ENCODE data around the gene KBTBD6. TPM values are rescaled to one million over a fixed set of nuclear protein-coding genes. Genes with fewer than 3 reads are reported as not detected.
"Not testable (repeated sequence)": the region's sequence is repeated elsewhere in the genome, so short reads cannot be mapped to it uniquely, and the experiment has no call there.

KBTBD6 gene
- total RNA-seq, 1 experiment from 2014 or later = 8.2 TPM

- Mint-ChIP-seq H3K36me3 (ENCODE audit: insufficient read depth, unreplicated experiment) (no peaks in the 10 kb centered on the region), H3K27me3 (ENCODE audit: insufficient read depth, unreplicated experiment) (no peaks in the 10 kb centered on the region), H3K4me1 (ENCODE audit: insufficient read depth, unreplicated experiment) (peaks cover 5% of the 10 kb centered on the region), H3K27ac (ENCODE audit: low read depth, unreplicated experiment) (no peak overlapping the region), H3K9me3 (ENCODE audit: unreplicated experiment) (no peaks in the 10 kb centered on the region), H3K4me3 (ENCODE audit: unreplicated experiment) (no peak overlapping the region)
- no peak for DNase-seq (ENCODE audit: unreplicated experiment)
- ChIA-PET POLR2A (no interaction called here), CTCF (interaction anchor here (1.2 kb wide), 1 partner anchor 11 kb away, joined by 3 read pairs; no protein-coding TSS in a partner anchor)
- no TSS peak for BruUV-seq (replicated peaks)
- intact Hi-C loops (cut with micrococcal nuclease) = no loop called here
- TF ChIP-seq, protein P1, sequence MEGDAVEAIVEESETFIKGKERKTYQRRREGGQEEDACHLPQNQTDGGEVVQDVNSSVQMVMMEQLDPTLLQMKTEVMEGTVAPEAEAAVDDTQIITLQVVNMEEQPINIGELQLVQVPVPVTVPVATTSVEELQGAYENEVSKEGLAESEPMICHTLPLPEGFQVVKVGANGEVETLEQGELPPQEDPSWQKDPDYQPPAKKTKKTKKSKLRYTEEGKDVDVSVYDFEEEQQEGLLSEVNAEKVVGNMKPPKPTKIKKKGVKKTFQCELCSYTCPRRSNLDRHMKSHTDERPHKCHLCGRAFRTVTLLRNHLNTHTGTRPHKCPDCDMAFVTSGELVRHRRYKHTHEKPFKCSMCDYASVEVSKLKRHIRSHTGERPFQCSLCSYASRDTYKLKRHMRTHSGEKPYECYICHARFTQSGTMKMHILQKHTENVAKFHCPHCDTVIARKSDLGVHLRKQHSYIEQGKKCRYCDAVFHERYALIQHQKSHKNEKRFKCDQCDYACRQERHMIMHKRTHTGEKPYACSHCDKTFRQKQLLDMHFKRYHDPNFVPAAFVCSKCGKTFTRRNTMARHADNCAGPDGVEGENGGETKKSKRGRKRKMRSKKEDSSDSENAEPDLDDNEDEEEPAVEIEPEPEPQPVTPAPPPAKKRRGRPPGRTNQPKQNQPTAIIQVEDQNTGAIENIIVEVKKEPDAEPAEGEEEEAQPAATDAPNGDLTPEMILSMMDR (IDR thresholded peaks at IDR 0.05; ENCODE audit: unreplicated experiment) = no peak
Measured at GRCh38 chr13:41107584-41108014, 25.0 kb downstream of the KBTBD6 start.

GRCh38 chr13:41107104-41107571, 25.5 kb downstream of the KBTBD6 start:
- Mint-ChIP-seq H3K27ac (ENCODE audit: low read depth, unreplicated experiment) (no peak overlapping the region), H3K4me3 (ENCODE audit: unreplicated experiment) (no peak overlapping the region), H3K9me3 (ENCODE audit: unreplicated experiment) (no peaks in the 10 kb centered on the region), H3K27me3 (ENCODE audit: insufficient read depth, unreplicated experiment) (no peaks in the 10 kb centered on the region), H3K36me3 (ENCODE audit: insufficient read depth, unreplicated experiment) (no peaks in the 10 kb centered on the region), H3K4me1 (ENCODE audit: insufficient read depth, unreplicated experiment) (peaks cover 5% of the 10 kb centered on the region)
- no TSS peak for BruUV-seq (replicated peaks)
- intact Hi-C loops (cut with micrococcal nuclease) = no loop called here
- ChIA-PET CTCF (interaction anchor here (1.2 kb wide), 1 partner anchor 11 kb away, joined by 3 read pairs; no protein-coding TSS in a partner anchor), POLR2A (no interaction called here)
- no peak for DNase-seq (ENCODE audit: unreplicated experiment)
- TF ChIP-seq, protein P1 (IDR thresholded peaks at IDR 0.05; ENCODE audit: unreplicated experiment) = no peak

GRCh38 chr13:41099986-41100385, 32.6 kb downstream of the KBTBD6 start:
- no TSS peak for BruUV-seq (replicated peaks)
- no peak for DNase-seq (ENCODE audit: unreplicated experiment)
- H3K9me3 Mint-ChIP-seq (ENCODE audit: unreplicated experiment) = no peaks in the 10 kb centered on the region
- H3K27ac Mint-ChIP-seq (ENCODE audit: low read depth, unreplicated experiment) = no peak overlapping the region
- H3K4me3 Mint-ChIP-seq (ENCODE audit: unreplicated experiment) = no peak overlapping the region
- no peaks in the 10 kb centered on the region for H3K27me3 Mint-ChIP-seq (ENCODE audit: insufficient read depth, unreplicated experiment)
- H3K36me3 Mint-ChIP-seq (ENCODE audit: insufficient read depth, unreplicated experiment) = peaks cover 5% of the 10 kb centered on the region
- ChIA-PET POLR2A (no interaction called here), CTCF (no interaction called here)
- TF ChIP-seq, protein P1 (IDR thresholded peaks at IDR 0.05; ENCODE audit: unreplicated experiment) = no peak
- H3K4me1 Mint-ChIP-seq (ENCODE audit: insufficient read depth, unreplicated experiment) = no peaks in the 10 kb centered on the region
- intact Hi-C loops (cut with micrococcal nuclease) = no loop called here

DNA sequence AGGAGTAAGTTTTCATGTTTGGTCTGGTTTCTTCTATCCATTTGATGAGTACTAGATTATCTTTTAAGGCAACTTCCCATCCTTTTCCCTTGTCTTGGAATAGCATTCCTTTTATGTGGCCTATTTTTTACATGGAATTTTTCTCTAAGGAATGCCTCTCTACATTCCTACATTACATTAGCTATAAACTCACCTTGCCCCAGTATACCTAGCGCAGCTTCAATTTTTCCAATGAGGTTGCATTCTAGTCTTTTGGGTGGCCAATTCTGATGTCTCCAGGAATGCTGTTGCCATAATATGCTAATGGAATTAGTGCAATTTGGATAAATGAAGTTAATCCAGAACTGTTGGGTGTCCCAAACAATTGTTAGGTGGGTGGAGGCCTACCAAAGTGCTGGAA, 33.8 kb downstream of the KBTBD6 start:
- no peak overlapping the region for H3K4me3 Mint-ChIP-seq (ENCODE audit: unreplicated experiment)
- H3K4me1 Mint-ChIP-seq (ENCODE audit: insufficient read depth, unreplicated experiment) = no peaks in the 10 kb centered on the region
- no peaks in the 10 kb centered on the region for H3K27me3 Mint-ChIP-seq (ENCODE audit: insufficient read depth, unreplicated experiment)
- POLR2A ChIA-PET = interaction anchor here (0.8 kb wide), 1 partner anchor 15 kb away, joined by 3 read pairs; no protein-coding TSS in a partner anchor
- peaks cover 5% of the 10 kb centered on the region for H3K36me3 Mint-ChIP-seq (ENCODE audit: insufficient read depth, unreplicated experiment)
- no TSS peak for BruUV-seq (replicated peaks)
- CTCF ChIA-PET = no interaction called here
- TF ChIP-seq, protein P1 (IDR thresholded peaks at IDR 0.05; ENCODE audit: unreplicated experiment) = no peak
- no peak for DNase-seq (ENCODE audit: unreplicated experiment)
- intact Hi-C loops (cut with micrococcal nuclease) = no loop called here
- no peak overlapping the region for H3K27ac Mint-ChIP-seq (ENCODE audit: low read depth, unreplicated experiment)
- H3K9me3 Mint-ChIP-seq (ENCODE audit: unreplicated experiment) = no peaks in the 10 kb centered on the region

- H3K4me3 Mint-ChIP-seq (ENCODE audit: unreplicated experiment); DNase-seq (ENCODE audit: unreplicated experiment); H3K36me3 Mint-ChIP-seq (ENCODE audit: insufficient read depth, unreplicated experiment); POLR2A ChIA-PET; intact Hi-C loops (cut with micrococcal nuclease); H3K27ac Mint-ChIP-seq (ENCODE audit: low read depth, unreplicated experiment); H3K9me3 Mint-ChIP-seq (ENCODE audit: unreplicated experiment); BruUV-seq (replicated peaks); H3K4me1 Mint-ChIP-seq (ENCODE audit: insufficient read depth, unreplicated experiment); H3K27me3 Mint-ChIP-seq (ENCODE audit: insufficient read depth, unreplicated experiment): not testable (repeated sequence)
- CTCF ChIA-PET = interaction anchor here (1.0 kb wide), 1 partner anchor 12 kb away, joined by 3 read pairs; no protein-coding TSS in a partner anchor
Measured at GRCh38 chr13:41095681-41096080, 36.9 kb downstream of the KBTBD6 start.
